Umbilical cord (tissue), 2 donors: ENCODE results near the gene DOCK11. TPM values are rescaled to one million over a fixed set of nuclear protein-coding genes. Genes with fewer than 3 reads are reported as not detected.

Experiments used
- DNase-seq: peaks from one replicate; pipeline ENCODE4 v3.0.0-alpha.2; 2015; ENCODE audit warnings: low spot score
- total RNA-seq: library from RNA; depleted of rRNA; stranded (reverse); fragments of >200 nt; gene quantifications from one replicate; pipeline ENCODE4 v1.2.3, GENCODE V29; 2014; ENCODE audit warnings: low replicate concordance; ENCODE audit not compliant: insufficient read depth

Gene DOCK11
- total RNA-seq, 1 donor from 2014 or later = 18.3 TPM

- no peak for DNase-seq
Observed at GRCh38 chrX:118499295-118499694, 3.7 kb downstream of the DOCK11 start.

DNA sequence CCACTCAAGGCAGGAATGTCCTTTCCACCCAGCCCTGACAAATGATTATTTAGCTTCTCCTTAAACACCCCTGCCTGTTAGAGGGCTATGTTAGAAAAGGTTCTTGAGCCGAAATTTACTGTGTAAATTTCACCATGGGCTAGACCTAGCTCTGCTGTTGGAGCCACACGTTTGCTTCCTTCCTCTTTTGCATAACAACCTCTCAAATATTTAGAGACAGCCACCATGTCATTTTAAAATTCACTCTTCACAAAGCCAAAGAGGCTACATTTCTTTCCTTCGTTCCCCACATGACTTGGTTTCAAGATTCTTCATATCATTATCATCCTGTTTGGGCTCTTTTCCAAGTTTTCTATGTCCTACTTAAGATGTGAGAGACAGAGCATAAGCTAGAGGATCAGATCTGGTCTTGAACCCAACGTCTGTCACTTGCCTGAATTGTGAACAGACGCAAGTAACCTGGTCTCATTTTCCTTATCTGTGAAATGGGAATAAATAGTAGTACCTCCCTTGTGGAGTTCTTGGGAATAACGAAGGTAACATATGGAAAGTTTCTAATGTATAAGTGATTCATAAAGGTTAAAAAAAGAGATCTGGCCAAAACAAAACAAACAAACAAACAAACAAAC is 6.7 kb downstream of the DOCK11 start:
- no peak for DNase-seq

DNA sequence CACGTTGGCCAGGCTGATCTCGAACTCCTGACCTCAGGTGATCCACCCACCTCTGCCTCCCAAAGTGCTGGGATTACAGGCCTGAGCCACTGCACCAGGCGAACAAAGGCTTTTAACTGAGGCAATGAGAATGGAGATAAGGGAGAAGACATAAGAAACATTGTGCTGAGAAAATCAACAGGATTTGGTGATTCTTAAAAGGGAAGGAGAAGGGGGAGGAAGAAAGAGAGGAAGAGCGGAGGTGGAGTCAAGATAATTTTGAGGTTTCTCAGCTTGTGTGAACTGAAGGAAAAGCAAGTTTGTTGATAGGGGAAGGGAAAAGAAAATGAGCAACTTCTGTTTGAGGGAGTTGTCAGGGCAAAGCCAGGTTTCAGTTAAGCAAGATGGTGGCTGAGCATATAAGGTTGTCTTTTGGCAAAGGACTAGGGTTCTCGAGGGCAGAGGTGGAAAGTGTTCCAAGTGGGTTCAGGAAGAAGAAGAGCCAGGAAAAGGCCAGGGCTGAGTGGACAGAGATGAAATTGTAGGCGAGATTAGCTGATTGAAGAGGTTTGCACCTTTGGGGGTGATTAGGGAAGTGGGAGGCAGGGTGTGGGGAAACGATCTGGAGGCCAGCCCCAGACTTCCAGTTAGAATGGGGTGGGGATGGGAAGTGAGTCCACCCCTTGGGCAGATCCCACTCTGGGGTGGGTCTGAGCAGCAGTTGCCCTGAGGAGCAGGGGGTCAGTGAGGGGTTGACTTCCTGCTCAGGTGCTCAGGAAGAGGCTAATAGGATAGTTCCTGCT is 7.8 kb downstream of the DOCK11 start:
- DNase-seq = no peak

DNA sequence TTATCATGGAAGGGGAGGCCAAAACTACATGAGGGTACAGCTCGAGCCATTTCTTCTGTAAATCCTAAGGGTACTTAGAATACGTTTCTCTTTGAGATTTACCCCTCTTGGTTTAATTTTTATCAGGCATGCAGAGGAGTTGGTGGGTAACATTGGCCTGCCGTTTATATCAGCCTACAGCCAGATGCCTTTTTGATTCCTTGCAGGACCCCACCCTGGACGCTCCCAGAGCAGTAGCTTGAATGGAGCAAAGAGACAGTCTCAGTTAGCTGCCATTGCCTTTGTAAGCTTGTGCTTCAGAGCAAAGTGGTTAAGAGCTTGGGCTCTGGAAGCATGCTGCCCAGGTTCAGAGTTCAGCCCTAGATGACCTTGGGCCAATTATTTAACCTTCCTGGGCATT is 9.0 kb downstream of the DOCK11 start:
- DNase-seq = no peak

DNA sequence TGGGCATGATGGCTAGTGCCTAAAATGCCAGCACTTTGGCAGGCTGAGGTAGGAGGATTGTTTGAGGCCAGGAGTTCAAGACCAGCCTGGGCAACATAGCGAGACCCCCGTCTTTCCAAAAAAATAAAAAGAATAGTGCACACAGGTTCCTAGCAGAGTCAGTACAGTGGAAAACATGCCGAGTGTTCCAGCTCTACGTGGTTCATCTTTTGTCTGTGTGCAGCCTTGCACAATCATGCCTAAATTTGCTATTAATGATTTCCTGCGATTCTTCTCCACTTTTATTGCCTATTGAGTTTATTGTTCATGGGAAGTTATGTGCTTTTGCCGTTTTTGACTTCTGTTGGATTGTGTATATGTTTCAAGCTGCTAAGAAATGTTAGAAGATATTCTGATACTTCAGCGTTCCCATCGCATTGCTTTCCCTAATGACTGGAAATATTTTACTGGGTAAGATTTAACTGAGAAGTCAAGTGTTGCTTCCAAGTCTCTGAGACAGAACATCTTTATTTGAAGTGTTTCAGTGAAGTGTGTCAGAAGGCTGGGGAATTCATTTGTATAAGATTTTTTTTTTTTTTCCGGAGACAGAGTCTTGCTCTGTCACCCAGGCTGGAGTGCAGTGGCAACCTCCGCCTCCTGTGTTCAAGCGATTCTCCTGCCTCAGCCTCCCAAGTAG is 11.3 kb downstream of the DOCK11 start:
- DNase-seq = no peak

DNA sequence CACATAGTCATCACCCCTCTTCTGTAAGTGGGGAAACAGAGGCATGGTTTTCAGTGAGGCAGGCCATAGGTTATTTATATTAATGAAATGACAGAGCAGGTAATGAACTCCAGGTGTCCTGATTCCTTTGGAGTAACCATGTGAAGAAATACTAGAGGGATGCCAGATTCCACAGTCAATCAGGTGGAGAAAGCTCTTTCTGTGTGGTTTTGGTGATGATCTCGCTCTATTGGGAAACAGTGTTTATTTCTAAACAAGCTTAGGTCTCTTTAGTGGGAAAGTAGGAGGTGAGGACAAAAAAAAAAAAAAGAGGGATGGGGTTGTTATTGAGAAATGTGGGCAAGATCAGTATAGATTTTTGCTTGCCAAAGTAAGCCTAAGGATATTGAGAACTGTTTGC is 12.2 kb downstream of the DOCK11 start:
- no peak for DNase-seq

DNA sequence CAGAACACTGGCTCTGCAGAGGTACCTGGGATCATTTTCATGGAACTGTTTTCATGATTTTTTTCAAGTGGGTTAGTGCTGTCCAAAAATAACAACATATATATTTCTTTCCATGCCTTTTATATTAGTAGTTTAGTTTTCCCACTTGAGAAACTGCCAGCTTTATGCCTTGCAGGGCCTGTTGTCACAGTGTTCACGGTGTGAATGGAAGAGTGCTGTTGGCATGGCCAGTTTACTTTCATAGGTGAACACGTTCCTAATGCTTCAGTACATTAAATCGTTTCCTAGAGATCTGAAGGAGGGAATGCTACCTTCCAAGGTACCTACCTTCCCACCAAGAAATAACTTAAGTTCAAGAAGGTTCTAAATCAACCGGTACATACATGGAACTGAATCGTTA is 12.6 kb downstream of the DOCK11 start:
- DNase-seq = no peak

GRCh38 chrX:118508635-118509034 is 13.0 kb downstream of the DOCK11 start:
- no peak for DNase-seq

DNA sequence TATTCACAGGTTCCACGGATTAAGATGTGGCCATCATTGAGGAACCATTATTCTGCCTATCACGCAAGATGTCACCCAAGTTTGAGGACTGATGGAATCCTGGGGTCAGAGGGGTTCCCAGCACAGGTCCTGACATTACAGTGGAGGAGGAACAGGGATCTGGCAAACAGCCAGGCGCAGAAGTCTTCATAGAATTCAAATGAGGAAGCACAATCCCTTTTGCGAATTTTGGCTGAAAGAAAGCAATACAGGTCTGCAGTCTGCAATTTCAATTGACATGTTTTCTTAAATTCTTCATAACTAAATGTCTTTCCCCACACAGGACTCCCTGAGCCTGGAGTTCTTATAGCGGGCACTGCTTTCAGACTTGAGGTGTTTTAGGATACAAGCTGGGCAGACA is 14.5 kb downstream of the DOCK11 start:
- DNase-seq = no peak

DNA sequence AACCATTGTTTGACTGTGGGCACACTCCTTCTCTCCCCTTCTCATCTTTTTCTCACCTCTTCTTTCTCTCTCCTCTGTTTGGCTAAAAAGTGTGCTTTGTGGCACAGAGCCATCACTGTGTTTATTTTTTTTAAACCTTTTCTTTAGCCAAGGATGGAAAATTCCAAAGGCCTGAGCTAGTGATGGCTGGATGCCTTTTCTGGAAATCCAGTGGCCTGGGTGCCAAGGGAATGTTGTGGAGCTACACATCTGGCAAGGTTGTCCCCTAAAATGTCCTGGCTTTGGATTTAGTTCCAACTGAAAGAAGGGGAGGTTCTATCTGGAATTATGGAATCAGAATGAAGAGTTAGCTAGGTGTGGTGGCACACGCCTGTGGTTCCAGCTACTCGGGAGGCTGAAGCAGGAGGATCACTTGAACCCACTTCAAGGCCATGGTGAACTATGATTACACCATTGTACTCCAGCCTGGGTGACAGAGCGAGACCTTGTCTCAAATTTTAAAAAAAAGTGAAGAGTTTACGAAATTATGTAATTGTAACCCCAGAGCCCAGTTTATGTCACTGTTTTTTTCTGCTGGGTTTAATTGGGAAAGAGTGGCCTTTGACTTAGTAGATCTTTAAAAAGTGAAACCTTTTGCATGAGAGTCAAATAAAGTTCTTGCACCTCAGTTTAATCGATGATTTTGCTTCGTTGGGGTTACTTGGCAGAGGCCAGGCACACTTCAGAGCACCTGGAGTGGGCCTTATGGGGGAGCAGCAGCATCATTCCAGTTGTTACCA is 17.7 kb downstream of the DOCK11 start:
- DNase-seq = no peak

- no peak for DNase-seq
Observed at GRCh38 chrX:118519411-118520215, 24.0 kb downstream of the DOCK11 start.

- peak; percentile 54 for DNase-seq
Observed at GRCh38 chrX:118520216-118521206, 24.9 kb downstream of the DOCK11 start.

DNA sequence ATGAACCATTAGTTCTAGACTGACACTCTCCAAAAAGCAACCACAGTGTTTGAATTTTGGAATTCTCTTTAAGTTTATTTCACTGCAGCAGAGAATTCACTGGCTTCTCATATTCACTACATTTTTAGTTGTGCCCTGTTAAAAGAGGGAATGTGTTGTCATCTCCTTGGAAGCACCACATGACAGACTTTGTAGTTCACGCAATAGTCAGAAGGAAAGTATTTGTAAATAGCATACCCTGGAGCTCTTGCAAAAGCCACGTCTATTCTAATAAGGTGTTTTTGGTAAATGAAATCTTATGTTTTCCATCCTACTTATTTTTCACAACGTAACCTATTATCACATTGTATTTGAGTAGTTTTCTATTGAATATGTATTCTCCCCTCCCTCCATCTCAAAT is 25.8 kb downstream of the DOCK11 start:
- no peak for DNase-seq

DNA sequence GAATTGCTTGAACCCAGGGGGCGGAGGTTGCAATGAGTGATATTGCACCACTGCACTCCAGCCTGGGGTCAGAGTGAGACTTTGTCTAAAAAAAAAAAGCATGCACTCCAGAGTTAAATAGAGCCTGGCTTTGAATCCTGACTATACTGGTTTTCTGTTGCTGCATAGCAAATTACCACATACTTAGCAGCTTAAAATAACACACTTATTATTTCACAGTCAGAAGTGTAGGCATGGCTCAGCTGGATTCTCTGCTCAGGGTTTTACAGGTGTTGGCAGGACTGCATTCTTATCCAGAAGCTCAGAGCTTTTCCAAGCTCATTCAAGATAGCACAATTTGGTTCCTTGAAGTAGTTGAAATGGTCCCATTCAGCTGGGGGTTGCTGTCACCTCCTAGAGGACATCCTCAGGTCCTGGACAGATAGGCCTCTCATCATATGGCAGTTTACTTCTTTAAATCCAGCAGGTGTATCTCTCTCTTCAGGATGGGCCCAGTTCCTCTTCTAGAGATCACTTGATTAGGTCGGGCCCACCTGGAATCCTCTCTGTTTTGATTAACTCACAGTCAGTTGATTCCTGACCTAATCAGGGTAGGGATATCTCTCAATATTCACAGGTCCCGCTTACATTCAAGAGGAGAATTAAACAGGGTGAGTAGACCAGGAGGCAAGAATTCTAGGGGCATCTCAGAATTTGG is 26.8 kb downstream of the DOCK11 start:
- DNase-seq = no peak

- DNase-seq = no peak
Observed at GRCh38 chrX:118523920-118524319, 28.3 kb downstream of the DOCK11 start.

- DNase-seq = no peak
Observed at GRCh38 chrX:118524344-118524743, 28.7 kb downstream of the DOCK11 start.

DNA sequence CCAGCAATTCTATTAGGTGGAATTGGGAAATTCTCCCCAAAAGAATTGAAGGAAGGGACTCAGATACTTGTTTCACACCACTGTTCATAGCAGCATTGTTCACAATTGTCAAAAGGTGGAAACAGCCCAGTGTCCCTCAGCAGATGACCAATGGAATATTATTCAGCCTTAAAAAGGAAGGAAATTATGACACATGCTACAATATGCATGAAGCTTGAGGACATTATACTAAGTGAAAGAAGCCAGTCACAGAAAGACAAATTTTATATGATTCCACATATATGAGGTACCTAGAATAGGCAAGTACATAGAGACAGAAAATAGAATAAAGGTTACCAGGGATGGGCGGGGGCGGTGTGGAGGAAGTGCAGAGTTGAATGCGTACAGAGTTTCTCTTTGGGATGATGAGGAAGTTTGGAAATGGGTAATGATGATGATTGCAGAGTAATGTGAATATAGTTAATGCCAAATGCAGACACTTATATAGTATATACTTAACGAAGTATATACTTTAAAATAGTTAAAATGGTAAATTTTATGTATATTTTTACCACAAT is 29.6 kb downstream of the DOCK11 start:
- no peak for DNase-seq

DNA sequence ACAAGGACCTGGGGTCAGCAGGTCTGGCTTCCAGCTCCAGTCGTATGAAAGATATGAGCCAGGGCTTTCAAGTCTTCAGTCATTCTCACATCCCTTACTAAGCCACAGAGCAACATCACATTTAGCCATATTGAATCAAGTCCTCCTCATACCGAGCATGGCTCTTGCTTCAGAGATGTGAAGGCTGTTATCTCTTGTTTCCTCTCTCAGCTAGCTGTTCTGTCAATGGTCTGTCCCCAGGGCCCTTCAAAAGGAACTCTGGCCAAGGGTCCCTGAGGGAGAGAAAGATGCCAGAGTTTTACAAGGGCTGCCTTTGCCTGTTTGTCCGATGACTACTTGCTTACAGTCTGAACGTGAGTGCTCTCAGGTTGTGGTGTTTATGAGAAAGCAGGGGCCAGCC is 30.5 kb downstream of the DOCK11 start:
- DNase-seq = peak; percentile 23
